C1 segment of cervical spinal cord (tissue), 14 donors: Measurements from ENCODE around the gene COPS4.
A peak's percentile ranks its signal among the peaks of the same experiment; 100 is the strongest.

Experiments used
- DNase-seq, 14 donors: peaks; one replicate each; lab custom pipeline; 2025; lab: John Stamatoyannopoulos, UW

COPS4 gene

DNA sequence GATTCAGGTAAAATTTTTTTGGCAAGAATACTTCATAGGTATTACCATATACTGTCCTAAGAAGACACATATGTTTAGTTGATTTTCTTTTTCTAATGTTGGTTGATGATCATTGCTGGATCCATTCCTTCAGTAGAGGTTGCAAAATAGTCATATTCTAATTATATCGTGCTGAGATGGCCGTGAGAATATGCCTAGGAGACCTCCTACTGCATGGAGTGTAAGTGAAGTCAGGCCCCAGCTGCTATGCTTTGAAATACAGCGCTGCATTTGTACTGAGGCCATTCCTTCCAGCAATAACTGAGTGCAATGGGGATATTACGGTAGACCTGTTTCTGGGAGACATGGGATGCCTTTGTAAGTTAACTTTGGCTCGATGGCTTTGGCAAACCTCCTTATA lies 86.3 kb downstream of the COPS4 start:
- no peak for DNase-seq

DNA sequence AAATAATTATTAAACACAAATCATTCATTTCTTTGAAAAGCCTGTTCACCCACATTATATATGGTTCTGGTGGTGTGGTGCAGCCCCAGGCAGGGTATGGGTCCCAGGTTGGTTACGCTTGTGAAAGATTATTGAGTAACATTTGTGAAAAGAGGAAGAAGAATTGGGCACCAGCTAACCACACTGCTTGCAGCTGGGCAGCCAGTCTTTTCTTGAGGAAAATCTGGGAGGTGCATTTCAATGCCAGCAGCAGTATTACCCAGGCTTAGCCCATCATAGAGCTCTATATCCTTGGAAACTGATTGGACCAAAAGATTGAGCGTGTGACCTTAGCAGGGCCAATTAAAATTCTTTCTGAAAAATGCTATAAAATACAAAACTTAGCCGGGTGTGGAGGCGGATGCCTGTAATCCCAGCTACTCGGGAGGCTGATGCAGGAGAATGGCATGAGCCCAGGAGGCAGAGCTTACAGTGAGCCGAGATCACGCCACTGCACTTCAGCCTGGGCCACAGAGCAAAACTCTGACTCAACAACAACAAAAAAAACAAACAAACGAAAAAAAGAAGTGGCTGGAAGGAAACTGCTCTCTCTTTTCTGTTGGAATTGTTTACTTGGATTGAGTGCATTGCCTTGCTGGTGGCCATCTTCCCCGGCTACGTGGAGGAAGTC lies 89.3 kb downstream of the COPS4 start:
- peak in 3 of 14 donors; percentile 2 to 17 (median 6) for DNase-seq
